GM21786 (cell line): ENCODE data around the gene TNK2.
"Not testable (repeated sequence)": the region's sequence is repeated elsewhere in the genome, so short reads cannot be mapped to it uniquely, and the experiment has no call there.

Experiments used
- ATAC-seq: cut with Tn5 transposase; IDR thresholded peaks from one replicate; pipeline ENCODE4 v1.9.1; 2021; ENCODE audit not compliant: unreplicated experiment

TNK2 gene

DNA sequence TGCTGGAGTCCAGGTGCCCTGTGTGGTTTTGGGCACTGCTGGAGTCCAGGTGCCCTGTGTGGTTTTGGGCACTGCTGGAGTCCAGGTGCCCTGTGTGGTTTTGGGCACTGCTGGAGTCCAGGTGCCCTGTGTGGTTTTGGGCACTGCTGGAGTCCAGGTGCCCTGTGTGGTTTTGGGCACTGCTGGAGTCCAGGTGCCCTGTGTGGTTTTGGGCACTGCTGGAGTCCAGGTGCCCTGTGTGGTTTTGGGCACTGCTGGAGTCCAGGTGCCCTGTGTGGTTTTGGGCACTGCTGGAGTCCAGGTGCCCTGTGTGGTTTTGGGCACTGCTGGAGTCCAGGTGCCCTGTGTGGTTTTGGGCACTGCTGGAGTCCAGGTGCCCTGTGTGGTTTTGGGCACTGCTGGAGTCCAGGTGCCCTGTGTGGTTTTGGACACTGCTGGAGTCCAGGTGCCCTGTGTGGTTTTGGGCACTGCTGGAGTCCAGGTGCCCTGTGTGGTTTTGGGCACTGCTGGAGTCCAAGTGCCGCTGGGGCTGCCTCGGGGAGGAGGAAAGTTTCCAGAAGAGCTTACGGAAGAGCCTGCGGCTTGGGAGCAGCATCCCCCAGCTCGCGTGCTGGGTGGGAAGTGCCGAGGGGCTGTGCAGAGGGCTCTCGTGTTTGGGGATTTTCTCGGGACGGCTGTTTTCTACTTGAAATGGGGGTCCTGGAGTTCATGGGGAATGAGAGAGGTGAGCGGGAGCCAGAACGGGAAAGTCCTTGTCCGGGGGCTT is 83.7 kb downstream of the TNK2 start:
- ATAC-seq, result not testable (repeated sequence)

DNA sequence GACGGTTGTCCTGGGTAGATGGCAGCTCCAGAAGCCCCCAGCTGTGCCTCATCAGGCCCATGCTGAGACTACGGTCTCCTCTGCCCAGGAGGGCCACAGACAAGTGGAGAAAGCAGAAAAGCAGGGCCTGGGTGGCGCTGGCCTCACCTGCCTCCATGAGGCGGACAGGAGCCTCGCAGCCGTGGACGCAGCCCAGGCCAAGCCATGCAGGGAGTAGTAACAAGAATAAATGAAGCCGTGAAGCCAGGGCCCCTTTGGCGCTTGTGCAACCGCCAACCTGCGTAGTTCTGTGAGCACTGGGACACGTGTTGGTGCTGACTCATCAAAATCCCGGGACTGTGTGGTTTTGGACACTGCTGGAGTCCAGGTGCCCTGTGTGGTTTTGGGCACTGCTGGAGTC is 84.4 kb downstream of the TNK2 start:
- no peak for ATAC-seq

DNA sequence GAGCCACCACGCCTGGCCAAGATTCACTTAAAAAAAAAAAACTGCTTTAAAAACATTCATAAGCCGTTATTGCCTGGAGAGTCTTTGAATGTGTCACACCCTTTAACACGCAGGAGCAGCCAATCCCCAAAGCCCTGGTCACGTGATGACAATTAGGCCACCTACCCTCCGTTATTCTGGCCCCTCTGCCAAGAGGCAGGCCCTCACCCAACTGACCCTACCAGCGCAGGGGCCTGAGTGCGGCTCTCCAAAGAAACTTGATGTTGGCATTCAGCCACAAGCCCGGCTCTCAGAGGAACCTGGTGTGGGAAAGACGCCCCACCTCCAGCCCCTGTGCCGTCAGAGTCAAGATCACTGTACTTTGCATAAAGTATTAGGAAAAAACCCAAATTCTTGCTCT is 85.1 kb downstream of the TNK2 start:
- ATAC-seq, result no peak

DNA sequence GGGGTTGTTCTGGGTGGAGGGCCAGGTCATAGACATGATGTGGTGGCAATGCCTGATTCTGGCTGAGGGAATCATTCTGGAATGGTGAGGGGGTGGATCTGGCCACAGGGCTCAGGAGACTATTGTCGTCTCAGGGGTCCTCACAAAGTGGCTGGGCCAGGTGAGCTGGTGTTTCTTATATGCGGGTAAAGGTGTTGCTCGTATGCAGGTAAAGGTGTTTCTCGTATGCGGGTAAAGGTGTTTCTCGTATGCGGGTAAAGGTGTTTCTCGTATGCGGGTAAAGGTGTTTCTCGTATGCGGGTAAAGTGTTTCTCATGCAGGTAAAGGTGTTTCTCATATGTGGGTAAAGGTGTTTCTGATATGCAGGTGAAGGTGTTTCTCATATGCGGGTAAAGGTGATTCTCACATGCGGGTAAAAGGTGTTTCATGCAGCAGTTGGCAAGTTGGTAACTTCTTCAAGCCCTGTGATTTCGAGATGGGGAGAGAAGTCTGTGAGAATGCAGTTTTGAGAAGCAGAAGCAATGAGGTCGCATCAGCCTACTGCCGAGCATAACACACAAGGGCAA is 86.1 kb downstream of the TNK2 start:
- no peak for ATAC-seq

DNA sequence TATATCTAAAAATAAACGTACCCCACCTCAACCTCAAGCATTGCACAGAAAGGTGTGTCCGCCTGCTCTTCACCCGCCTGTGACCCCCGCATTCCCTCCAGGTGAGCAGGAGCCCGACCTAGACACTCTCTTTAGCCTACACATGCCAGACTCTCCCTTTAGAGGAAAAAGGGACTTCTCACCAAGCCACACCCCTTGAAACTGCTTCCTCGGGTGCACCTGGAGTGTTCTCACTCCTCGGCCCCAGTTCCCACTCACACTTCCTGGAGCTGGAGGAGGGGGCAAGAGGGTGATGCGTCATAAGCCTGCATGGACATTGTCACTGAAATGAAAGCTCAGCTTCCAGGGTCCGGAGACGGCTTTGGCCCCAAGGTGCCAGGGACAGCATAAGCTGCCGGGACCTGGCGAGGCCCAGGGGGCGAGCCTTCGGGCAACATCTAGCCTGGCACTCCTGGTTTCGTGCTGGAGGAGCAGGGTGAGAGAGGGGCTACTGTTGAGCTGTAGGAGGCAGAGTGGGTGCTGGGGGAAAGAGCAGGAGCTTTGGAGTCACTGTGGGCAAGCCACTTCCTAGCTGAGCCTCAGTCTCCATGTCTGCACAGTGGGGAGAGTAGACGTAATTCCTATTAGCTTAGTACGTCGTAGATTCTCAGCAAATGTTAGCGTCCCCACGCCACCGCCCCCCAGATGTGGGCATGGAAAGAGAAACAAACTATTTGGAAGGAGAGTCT is 86.8 kb downstream of the TNK2 start:
- ATAC-seq, result no peak

DNA sequence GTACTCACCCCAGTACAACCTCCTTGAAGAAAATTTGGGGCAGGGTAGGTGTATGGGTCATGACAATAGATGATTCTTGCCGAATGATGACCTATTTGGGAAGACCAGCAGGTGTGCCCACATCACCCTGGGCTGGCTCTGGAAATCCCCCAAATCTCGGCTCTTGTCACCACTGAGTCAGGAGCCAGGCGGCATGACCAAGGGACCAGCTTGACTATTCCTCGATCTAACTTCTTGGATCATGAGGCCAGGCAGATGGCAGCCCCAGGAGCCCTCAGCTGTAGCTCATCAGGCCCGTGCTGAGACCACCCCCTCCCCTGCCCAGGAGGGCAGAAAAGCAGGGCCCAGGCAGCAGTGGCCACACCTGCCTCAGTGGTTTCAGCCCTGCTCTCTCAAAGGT is 87.5 kb downstream of the TNK2 start:
- no peak for ATAC-seq

DNA sequence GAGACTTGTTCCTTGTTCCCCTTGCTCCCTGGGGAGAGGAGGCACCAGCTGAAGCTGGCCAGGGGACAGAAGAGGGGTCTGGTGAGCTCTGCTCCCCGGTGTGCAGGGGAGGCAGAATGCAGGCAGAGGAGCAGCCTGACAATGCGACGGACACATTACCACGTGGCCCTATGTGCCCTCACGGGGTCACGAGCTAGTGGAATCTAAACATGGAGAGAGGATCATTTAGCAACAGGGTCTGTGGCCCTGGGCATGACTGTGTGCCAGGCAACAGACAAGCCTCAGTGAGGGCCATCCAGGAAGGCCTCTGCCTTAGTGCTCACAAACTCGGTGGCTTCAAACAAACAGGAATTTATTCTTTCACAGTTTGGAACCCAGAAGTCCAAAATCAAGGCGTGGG is 88.2 kb downstream of the TNK2 start:
- ATAC-seq, result no peak

DNA sequence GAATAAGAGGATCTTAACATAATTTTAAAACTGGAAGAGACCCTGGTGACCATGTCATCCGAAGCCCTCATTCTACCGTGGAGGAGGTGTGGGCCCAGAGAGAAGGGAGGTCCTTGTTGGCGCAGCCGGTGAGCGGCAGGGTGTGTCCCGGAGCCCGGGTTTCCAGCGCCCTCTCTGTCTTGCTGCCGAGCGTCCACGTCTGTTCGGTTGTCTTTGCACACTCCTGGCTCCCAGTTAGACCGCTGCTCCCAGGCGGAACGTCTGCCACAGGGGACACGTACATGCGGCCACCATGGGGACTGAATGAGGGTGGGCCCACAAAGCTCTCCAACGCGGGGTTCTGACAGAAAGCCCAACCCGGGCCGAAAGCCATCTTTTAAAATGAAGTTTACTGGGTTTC is 90.0 kb downstream of the TNK2 start:
- ATAC-seq, result no peak

DNA sequence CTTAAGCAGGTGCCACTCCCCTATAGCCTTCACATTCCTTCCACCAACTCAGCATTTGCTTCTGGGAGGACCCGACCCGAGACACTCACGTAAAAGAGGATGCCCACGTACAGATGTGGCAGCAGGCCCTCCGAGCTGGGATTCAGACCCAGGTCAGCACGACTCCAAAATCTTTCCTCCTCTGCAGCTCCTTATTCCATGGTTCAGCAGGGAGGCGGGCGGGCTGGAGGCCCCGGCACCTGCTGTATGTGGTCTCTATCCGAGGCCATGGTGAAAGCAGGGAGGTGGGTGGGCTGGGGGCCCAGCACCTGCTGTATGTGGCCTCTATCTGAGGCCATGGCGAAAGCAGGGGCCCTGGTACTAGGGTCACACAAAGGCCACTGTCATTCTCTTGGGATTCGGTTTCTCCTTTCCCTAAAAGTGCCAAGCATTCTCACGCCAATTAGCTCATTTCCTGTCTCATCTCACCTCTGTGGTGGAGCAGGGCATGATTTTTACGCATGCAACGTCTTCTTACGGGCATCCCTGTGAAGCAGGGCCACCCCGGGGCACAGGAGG is 90.7 kb downstream of the TNK2 start:
- no peak for ATAC-seq

DNA sequence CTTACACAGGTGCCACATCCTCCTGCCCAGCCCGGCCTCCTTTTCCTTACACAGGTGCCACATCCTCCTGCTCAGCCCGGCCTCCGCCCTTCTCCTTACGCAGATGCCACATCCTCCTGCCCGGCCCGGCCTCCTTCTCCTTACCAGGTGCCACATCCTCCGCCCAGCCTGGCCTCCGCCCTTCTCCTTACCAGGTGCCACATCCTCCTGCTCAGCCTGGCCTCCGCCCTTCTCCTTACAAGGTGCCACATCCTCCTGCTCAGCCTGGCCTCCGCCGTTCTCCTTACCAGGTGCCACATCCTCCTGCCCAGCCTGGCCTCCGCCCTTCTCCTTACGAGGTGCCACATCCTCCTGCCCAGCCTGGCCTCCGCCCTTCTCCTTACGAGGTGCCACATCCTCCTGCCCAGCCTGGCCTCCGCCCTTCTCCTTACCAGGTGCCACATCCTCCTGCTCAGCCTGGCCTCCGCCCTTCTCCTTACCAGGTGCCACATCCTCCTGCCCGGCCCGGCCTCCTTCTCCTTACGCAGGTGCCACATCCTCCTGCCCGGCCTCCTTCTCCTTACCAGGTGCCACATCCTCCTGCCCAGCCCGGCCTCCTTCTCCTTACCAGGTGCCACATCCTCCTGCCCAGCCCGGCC is 92.0 kb downstream of the TNK2 start:
- not testable (repeated sequence) for ATAC-seq

DNA sequence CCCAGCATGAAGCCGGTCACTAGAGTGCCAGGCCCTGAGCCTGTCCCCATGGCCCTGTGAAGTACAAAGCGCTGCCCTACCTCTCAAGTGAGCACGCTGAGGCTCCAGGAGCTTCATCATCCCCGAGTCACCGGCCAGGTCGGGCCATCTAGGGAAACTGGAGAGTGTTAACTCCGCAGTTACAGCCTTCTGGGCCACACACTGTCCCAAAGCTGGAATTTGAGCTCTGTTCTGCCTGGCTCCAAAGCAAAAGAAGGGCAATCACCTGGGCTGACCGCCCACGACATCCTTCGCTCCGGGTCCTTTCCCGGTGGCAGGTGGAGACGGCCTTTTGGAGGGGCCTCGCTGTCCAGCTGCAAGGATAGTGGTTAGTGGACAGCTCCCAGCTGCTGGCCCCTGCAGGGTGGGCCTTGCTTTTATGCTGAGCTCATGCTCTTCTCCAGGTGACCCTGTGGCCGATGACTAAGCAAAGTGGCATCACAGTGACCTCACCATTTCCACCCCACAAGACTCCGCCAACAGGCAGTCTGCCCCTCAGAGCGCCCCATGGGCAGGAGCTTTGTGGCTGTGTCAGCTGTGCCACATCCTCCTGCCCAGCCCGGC is 93.1 kb downstream of the TNK2 start:
- no peak for ATAC-seq

DNA sequence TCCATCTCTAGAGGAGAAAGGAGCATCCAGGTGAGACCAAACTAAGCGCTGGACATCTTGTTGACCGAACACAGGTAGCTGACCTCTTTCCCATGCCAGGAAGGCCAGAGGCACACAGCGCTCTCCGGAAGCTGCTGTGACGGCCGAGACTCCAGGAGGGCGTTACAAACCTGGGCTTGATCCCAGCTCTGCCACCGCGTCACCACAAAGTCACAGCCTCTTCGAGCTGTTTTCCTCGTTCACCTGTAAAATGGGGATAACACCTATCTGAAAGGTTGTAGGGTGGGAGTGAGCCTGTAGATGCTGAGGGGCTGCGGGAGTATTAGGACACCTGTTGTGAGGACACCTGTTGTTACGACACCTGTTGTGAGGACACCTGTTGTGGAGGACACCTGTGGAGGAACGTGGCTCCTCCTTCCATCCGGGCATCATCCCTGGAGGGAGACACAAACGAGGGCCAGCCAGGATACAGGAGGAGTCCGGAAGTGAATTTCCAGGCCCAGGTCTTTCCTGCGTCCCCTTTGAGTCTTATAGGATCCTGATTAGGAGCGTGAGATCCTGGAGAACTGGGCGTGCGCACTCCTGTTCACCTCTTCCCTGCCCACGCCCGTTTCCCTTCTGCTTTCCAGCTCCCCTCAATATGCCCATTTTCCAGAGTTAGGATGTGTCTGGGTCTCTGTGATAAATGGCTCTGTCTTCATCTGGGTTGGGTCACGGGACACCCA is 94.3 kb downstream of the TNK2 start:
- no peak for ATAC-seq
